Mucosa of gallbladder (tissue), 1 donor: ENCODE results near the gene MLLT3. TPM values are rescaled to one million over a fixed set of nuclear protein-coding genes. Genes with fewer than 3 reads are reported as not detected.

Experiments used
- DNase-seq: peaks from one replicate; pipeline ENCODE4 v3.0.0-alpha.2; 2020; ENCODE audit warnings: low spot score
- total RNA-seq: library from RNA; stranded (reverse); gene quantifications from one replicate; pipeline ENCODE4 v1.2.1, GENCODE V29; 2021
- donor health status: DM: no; HTN: no; CAD: no.

MLLT3 gene
- total RNA-seq, 1 donor from 2014 or later: 29.1 TPM

DNA sequence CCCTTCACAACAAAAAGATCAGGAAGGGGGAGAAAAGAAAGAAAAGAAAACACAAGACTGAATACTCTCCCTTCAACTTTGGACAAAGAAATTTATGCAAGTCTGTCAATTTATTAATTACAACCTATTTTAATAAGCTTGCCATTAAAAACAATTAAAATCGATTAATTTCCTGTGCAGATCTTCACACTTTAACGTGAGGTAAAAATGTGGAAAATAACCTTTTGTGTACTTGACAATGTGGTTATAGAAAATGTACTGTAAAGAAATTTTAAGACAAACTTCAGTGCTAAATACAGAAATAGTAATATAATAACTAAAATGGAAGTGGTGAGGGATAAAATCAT lies 2.7 kb upstream of the MLLT3 start:
- no peak for DNase-seq

DNA sequence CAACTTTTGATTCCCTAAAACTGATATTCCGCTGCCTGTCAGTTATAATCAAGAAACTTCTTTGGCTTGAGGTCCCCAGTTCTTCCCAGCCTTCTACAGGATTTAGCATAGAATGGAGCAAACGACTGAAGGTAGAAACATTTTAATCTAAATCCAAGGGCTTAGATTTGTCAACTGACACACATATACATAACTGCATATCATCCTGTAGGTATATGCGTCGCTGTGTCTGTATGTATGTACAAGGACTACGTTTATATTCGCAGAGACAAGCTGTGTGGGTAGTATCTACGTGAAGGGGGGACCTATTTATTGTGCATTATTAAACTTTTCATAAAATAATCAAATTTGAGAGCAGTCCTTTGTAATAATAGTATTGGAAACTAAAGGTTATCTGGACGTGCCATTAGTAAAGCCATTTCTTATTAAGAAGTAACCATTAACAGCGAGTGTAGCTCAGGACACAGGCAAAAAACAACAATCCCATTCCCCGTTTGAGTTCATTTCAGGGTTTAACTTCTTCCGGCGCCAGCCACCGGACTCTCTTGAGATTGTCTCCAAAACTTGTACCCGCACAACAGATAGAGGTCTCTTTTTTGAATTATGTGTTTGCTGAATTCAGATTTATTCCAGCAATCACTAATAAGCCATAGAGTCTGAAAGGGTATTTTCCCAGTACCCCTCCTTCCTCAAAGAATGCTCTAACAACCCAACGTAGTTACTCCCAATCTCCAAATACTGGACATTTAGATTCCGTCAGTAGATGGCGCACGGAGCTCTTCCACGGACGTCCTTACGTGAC lies 2.1 kb upstream of the MLLT3 start:
- DNase-seq: peak; percentile 66

DNA sequence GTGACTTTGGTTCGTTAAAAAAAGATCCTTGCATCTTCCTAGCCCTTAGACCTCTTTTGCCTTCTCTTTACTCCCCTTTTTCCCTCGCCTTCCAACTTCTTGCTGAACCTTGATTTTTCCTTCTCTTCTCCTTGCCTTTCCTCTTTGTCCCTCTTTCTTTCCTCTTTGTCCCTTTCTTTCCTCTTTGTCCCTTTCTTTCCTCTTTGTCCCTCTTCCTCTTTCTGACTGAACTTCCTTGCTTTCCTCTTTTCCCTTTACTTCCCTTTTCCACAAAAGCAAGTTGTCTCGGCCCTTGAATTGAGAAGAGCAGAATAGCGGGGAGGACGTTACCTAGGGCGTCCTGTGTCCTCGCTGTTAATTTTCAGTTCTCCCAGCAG lies 1.4 kb upstream of the MLLT3 start:
- DNase-seq: no peak

DNA sequence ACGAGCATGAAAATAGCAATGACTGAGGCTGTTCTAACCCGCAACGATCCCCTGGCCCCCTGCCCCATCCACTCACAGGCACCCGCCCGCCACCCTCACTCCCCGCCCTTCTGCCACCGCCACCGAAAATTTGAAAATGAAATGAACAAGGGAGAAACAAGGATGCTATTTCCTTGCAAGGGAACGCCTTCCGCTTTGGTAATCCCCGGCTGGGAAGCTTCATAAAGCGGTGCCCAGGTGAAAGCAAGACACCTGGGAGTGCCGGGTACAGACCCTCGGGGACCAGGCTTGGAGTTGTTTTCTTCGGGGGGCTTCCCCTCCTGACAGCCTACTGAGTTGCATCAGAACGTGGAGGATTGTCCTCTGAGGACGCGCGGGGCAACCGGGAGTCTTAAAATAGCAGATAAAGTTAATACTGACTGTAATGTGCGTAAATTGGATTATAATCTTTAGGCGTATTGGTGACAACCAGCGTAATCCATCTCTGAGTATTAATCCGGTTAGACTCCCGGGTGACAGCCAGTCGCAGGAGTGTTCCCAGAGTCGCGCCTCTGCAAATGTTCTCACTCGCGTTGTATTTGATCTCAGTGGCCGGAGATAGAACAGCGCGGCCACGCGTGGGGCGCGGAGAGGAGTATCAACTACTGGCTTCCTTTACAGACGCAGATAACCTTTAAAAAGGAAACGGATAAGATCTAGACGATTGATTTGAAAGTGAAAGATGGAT lies 885 bp upstream of the MLLT3 start:
- peak; percentile 26 for DNase-seq

DNA sequence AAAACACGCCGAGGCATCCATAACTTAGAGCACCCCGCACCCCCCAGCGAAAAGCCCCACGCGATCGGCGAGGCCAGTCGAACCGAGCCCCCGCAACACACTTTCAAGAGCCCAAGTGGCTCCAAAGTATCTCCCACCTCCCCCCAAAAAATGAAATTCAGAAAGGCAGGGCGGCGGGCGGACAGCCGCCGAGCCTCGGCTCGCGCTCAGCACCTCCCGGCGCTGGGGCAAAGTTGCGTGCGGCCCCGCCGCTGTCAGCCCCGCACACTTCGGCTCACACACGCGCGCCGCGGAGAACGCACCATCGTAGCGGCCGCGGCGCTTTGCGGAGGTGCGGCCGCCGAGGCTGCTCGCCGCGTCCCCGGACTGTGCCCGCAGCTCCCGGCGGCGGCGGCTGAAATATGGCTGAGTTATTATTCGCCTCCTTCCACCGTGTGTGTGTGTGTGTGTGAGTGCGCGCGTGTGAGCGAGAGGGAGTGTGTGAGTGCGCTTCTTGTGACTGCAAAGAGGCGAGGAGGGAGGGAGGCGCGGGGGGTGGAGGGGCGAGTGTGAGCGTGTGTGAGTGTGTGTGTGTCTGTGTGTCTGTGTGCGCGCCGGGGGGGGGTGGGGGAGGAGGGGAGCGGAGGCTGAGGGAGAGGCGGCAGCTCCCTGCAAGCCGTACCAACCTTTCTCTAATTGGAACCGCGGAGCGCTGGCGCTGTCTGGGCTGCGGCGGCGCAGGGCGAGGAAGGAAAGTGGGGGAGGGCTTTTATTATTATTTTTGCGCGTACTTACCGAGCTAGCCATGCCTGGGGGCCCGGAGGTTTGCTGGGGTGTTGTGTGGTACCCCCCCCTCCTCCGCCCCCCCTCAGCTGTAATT lies 599 bp downstream of the MLLT3 start:
- peak; percentile 76 for DNase-seq

DNA sequence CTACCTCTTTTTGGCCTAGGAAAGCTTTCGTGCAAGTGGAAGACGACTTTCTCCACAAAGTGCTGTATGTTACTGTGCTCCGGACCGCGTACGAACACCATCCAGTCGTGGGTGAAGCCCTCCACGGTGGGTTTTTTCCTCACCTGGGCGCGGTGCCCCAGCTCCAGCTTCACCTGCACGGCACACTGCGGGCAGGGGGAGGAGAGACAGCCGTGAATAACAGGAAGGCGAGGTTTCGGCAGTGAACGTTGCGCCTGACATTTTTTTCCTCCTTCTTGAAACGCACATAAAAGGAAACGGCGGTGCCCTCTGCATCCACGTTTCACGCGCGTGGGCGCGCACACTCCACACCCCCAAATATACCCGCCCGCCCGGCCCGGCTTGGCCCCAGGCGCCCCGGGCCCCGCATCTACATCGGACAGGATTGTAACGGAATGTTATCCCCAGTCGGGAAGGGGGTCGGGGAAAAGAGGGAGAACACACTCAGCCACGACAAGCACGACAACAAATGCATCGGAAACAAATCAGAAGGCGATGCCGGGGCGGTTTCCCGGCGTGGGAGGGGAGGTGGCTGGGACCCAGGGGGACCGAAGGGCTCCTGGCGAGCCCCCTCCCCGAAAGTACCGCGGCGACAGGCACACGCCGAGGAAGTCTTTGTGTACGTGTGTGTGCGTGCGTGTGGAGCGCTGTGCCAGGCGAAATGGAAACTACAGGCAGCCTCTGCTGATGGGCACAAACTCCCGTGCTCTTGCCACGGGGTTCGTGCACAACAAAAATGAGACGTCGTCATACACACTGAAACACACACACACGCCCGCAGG lies 1.4 kb downstream of the MLLT3 start:
- peak; percentile 38 for DNase-seq

DNA sequence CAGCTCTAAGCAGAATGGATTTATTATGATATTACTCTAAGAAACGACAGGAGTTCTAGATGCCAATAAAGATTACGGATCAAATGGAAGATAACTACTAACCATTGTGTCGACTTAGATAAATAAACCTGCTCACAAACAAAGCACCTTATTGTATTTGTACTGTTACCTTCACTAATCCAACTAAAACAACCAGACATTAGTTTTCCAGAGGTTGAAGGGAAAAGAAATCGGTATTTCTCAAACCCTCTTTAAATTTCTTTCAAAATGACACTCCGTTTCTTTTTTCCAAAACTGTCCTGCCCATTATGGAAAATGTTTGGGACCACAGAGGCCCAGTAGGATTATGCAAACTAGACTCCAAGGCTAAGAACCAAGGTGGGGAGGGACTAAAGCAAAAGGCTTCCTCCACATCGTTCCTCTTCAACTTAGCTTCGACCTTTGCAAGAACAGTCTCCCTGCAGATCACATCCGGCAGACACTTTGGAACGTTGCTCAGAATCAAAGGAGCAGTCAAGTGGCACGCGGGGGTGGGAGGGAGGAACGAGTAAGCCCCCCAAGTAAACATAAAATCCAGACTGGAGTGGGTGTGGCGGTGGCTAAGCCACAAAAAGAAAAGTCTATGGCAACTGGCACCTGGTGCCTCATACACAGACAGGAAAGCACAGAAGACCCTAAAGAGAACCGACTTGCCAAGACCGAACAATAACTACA lies 2.7 kb downstream of the MLLT3 start:
- DNase-seq: no peak

DNA sequence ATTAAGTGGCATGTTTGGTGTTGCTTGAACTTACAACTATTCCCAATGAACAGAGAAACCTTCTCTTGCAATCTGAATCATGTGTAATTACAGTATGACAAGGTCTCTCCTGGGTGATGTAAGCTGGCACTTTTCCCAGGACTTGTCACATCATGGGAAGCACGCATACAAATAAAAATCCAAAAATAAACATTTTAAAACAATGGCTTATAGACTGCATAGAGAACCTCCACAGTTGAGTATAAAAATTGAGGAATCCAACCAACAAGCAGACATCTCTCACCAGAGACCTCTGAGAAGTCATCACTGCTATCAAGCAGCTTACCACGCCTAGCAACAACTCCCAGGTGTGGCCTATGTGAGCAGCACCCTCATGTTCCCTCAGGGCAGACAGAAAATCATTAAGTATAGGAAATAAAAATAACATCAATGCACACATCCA lies 3.9 kb downstream of the MLLT3 start:
- peak; percentile 56 for DNase-seq

DNA sequence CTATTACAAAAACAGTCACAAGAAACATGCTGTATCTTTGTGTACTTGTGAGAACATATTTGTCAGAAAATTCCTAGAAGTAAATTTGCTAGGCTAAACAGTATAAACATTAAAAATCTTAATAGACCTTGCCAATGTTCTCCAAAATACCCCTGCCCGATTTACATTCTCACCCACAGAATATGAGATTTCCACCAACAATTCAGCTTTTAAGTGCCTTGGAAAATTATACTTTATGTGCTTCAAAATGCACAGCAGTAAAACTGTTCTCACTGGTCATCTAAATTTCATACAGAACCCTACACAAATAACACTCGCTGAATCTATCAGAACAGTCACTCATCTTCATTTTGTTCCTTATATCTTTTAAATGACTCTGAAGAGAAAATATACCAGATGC lies 5.5 kb downstream of the MLLT3 start:
- DNase-seq: no peak

DNA sequence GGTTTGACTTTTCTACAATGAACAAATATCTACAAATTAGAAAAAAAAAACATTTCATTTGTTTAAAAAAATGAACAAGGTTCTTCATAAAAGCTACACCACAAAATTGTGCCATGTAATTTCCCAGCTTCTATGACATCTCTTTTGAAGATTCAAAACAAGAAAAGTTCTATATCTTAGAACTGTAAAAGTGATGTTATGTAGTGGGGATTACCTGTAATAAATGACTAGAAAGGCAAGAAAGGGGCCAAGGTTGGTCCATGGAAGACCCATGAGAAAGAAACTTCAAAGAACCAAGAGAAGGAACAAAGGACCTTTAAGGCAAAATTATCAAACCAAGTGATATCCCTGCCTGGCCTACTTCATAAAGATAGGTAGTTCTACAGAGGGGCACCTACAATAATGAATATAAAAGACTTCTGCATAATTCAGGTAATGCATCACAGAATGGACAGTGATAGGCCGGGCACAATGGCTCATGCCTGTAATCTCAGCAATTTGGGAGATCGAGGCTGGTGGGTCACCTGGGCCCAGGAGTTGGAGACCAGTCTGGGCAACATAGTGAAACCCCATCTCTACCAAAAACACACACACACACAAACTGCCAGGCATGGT lies 7.6 kb downstream of the MLLT3 start:
- no peak for DNase-seq

DNA sequence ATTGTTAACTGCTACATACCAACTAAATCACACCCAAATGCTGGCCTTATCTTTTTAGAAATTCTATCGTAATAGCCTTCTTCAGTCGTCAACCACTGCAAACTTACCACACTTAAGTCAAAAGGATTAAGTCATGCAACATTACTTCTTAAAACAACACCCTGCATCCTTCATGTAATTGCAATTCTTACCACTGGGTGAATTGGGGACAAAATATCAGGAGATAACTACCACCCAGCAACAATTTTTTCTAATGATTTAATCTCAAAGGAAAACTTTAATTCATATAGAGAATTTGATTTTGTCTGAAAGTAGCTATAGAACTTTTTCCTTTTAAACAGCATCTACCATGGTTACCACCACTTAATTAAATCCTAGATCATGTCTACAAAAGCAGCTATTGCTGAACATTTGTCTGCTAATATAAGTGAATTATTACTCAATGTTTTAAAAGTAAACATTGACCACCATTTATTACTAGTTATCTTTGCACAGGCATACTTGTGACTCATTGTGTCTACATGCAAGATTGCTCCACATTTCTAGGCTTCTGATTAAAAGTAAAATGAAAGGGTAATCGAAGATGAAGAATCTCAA lies 10.5 kb downstream of the MLLT3 start:
- DNase-seq: no peak

DNA sequence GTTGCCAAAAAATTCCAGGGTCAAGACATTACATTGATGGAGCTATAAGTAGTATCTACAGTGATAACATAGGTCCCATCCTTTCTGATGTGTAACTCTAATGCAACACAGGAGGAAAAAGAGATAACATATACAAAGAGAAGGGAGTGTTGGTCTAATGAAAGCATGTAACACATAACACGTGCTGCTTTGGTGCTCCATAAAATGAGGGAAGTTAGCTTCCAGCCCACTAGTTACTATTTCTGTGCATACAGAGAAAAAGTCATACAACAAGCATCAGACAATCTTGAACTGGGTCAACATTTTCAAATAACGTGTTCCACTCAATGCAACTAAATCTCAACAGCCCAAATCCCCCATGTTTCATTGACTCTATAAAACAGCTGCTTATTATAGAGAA lies 11.7 kb downstream of the MLLT3 start:
- DNase-seq: no peak

DNA sequence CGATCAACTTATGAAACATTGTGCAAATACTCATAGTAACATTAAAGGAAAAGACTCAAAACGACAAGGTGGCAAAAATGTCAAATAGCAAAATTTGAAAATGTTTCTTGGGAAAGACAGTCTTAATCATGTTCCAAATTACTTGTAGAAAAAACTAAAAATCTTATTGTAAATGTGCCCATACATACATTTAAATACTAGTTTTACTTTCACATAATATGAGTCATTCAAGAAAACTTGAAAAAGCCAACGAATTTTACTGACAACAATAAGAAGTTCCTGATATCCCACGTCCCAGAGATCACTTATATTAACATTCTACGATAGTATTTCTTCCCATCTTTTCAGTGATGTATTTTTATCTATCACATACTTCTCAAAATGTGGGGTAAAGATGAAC lies 13.7 kb downstream of the MLLT3 start:
- no peak for DNase-seq

DNA sequence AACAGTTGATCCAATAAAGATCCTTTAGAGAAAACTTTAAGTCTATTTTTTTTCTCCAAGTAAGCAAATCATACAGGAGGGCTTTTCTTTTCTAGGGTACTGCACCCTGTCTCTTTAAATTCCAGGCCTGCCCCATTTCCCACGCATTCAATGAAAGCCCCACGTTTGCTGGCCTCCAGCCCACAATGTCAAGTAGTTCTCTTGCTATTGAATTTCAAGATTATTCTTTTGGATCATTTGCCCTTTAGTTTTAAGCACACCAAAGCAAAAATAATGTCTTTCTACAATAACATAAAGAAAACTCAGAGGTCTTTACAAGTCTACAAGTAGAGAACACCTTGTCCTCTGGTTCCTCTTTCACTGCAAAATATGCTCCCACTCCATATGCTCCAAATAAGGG lies 15.6 kb downstream of the MLLT3 start:
- no peak for DNase-seq

DNA sequence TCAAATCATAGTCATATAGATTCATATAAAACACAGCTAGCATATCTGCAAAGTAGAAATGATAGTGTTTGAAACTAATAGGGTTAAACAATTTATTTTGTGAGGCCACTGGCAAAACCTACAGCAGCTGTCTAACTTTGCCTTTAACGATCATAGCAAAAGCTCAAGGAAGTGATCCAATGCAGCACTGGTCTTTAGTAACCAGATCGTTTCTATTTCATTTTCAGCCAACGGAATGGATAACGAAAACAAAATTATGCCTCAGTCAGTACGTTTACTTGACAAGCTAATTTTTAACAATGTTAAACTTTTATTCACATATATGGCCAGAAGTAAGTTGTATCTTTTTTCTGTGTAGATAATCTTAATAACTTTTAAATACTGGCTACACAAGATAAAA lies 17.7 kb downstream of the MLLT3 start:
- DNase-seq: no peak

DNA sequence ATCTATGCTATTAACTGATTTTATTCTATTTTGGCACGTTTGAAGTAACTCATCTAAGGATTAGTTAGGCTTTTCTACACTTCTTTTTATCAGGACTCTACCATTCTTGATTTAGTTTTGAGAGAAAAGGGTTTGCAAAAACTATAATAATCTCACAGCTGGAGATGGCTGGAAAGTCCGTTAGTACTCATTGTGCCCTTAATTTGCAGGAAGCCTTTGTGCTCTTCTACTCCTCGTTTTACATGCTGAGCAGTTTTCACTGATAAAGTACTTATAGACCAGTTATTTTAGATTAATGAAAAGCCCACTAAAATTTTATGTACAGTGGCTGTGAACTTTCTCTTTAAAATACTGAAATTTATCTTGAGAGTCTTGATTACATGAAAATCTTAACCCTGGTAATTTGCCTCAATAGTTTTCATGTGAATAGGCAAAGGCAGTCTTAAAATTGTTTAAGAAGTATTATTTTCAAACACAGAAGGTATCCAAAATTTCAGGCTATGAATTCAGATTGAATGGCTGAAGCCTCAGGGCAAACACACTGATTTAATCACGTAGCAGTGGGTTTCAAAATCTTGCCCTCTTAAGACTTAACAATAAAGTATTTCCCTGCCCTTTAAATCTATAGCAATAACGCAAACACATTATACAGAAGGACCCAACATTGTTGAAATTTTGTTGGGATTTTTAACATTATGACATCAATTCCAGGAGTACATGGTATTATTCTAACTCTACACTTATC lies 18.6 kb downstream of the MLLT3 start:
- DNase-seq: no peak

DNA sequence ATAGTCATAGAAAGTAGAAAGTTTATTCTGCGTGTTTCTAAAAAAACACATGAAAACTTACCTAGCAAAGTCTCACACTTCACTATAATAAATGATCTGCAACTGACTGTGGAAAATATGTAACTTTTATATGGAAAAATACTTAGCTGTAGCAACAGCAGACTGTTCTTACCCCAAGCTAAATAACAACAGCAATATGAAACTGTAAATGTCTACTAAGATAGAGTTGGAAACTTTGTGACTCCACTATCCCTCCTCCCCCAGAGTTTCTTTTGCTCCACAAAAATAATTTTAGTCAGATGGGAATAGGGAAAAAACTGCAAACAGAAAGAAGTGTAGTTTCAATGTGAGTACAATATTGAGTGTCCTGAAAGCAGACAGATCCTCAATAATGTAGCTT lies 21.0 kb downstream of the MLLT3 start:
- no peak for DNase-seq

DNA sequence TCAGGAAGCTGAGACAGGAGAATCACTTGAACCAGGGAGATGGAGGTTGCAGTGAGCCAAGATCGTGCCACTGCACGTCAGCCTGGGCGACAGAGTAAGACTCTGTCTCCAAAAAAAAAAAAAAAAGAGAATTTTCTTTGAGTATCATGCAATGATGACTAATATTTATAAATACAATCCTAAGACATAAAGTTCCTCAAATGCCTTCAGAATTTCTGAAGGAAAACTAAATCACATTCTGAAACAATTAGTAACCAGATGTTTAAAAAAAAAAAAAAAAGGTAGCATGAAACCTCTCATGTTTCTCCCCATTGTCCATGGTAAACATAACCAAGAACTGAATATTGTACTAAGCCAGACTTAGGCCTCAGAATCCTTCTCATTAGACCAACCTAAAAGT lies 23.1 kb downstream of the MLLT3 start:
- DNase-seq: no peak

DNA sequence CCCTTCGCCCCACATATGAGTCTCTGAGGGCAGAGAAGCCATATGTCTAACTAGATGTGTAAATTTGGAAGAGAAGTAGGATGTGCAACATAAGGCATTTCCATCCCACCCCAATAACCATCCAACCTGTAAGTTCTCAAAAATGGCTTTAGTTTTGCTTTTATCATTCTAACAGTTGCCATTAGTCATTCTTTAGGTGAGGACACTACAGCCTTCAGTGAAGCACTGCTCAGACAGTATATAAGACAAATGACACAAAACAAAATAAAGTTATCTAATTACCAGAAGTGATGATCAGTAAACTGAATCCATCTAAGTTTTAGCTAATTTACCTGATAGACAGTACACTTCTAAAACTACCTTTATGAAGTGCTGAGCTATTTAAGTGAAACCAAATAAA lies 23.9 kb downstream of the MLLT3 start:
- DNase-seq: no peak
